Nephron (organoid): Measurements from ENCODE around the gene SORCS2.

Source experiments
- H3K27ac Mint-ChIP-seq, 3 experiments: 2 replicates each; pipeline ENCODE4 v1.8.0; 2020; ENCODE audit warnings: mixed read lengths in 3 of 3, mild to moderate bottlenecking in 2 of 3, moderate library complexity in 1 of 3
- H3K27me3 Mint-ChIP-seq: 2 replicates; pipeline ENCODE4 v1.8.0; 2021; ENCODE audit warnings: low read depth, mild to moderate bottlenecking, moderate library complexity, mixed read lengths
- H3K36me3 Mint-ChIP-seq: 2 replicates; pipeline ENCODE4 v1.8.0; 2020; ENCODE audit warnings: low read depth, mixed read lengths
- H3K4me1 Mint-ChIP-seq: 2 replicates; pipeline ENCODE4 v1.8.0; 2020; ENCODE audit warnings: mixed read lengths
- H3K4me3 Mint-ChIP-seq, 3 experiments: 2 replicates each; pipeline ENCODE4 v1.8.0; 2020; ENCODE audit warnings: mild to moderate bottlenecking in 3 of 3, mixed read lengths in 3 of 3, moderate library complexity in 2 of 3
- H3K9me3 Mint-ChIP-seq: 2 replicates; pipeline ENCODE4 v1.8.0; 2020; ENCODE audit warnings: mixed read lengths
- TF ChIP-seq, protein P1 (sequence below), 3 experiments: fragments of 200-600 bp; sonication (generic); IDR thresholded peaks; one replicate each; pipeline ENCODE4 v1.5.0; 2021; ENCODE audit warnings: antibody characterized with exemption in 3 of 3; ENCODE audit not compliant: unreplicated experiment in 3 of 3

Gene SORCS2

DNA sequence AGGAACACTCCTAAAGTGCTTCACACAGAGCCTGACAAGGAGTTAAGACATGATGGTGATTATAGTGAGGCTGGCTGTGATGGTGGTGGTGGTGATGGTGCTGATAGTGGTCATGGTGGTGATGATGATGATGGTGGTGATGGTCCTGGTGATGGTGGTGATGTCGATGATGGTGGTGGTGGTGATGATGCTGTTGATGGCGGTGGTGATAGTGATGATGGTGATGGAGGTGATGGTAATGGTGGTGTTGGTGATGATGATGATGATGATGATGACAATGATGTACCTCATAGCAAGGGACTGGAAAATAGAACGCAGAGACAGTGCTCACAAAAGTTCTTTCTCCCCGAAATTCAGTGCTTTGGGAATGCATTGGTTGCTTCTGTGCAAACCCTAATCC is 276.7 kb downstream of the SORCS2 start:
- Mint-ChIP-seq H3K27me3 (peaks cover 11% of the 10 kb centered on the region), H3K4me1 (peaks cover 26% of the 10 kb centered on the region), H3K4me3 (no peak overlapping the region), H3K36me3 (no peaks in the 10 kb centered on the region), H3K9me3 (no peaks in the 10 kb centered on the region), H3K27ac (no peak overlapping the region)
- TF ChIP-seq, protein P1, sequence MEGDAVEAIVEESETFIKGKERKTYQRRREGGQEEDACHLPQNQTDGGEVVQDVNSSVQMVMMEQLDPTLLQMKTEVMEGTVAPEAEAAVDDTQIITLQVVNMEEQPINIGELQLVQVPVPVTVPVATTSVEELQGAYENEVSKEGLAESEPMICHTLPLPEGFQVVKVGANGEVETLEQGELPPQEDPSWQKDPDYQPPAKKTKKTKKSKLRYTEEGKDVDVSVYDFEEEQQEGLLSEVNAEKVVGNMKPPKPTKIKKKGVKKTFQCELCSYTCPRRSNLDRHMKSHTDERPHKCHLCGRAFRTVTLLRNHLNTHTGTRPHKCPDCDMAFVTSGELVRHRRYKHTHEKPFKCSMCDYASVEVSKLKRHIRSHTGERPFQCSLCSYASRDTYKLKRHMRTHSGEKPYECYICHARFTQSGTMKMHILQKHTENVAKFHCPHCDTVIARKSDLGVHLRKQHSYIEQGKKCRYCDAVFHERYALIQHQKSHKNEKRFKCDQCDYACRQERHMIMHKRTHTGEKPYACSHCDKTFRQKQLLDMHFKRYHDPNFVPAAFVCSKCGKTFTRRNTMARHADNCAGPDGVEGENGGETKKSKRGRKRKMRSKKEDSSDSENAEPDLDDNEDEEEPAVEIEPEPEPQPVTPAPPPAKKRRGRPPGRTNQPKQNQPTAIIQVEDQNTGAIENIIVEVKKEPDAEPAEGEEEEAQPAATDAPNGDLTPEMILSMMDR (IDR thresholded peaks at IDR 0.05; ENCODE audit: unreplicated experiment in 3 of 3), result no peak

DNA sequence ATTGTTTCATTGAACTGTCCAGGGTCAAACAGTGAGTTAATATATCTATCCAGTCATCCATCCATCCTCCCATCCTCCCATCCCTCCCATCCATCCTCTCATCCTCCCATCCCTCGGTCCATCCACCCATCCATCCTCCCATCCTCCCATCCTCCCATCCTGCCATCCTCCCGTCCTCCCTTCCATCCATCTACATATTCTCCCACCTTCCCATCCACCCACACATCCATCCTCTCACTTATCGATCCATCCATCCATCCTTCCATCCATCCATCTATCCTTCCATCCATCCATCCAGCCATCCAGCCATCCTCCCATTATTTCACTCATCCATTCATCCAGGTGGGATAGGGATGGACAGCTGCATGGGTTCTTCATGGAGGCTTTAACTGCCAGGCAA is 277.8 kb downstream of the SORCS2 start:
- TF ChIP-seq, protein P1 (IDR thresholded peaks at IDR 0.05; ENCODE audit: unreplicated experiment in 3 of 3), result no peak
- Mint-ChIP-seq H3K4me3 (no peak overlapping the region), H3K9me3 (no peaks in the 10 kb centered on the region), H3K27me3 (peaks cover 11% of the 10 kb centered on the region), H3K36me3 (no peaks in the 10 kb centered on the region), H3K4me1 (peaks cover 21% of the 10 kb centered on the region), H3K27ac (no peak overlapping the region)

DNA sequence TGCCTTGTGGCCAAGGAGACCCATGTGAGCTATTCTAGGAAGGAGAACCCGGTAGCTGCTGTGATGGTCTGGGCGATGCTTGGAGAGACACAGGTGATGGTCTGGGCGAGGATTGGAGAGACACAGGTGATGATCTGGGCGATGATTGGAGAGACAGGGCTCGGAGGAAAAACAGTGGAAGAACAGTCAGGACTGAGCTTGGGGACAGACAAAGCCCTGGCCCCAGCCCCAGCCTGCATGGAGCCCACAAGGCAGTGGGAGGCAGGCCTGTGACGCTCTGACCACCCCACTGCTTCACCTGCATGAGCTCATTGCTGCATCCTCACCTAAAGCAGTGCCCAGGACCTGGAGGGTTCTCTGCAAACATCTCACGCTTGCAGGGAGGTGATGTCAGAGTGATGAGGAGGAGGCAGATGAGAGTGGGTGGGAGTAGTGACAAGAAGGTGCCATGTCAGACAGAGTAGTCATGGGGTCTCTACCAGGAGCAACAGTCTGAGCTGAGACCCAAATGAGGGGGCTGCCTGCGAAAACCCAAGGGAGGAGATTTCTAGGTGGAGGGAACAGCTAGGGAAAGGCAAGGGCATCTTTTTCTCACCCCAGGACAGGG is 278.3 kb downstream of the SORCS2 start:
- Mint-ChIP-seq H3K27ac (no peak overlapping the region), H3K27me3 (peaks cover 11% of the 10 kb centered on the region), H3K36me3 (no peaks in the 10 kb centered on the region), H3K4me3 (no peak overlapping the region), H3K9me3 (no peaks in the 10 kb centered on the region), H3K4me1 (peaks cover 21% of the 10 kb centered on the region)
- TF ChIP-seq, protein P1 (IDR thresholded peaks at IDR 0.05; ENCODE audit: unreplicated experiment in 3 of 3), result no peak

DNA sequence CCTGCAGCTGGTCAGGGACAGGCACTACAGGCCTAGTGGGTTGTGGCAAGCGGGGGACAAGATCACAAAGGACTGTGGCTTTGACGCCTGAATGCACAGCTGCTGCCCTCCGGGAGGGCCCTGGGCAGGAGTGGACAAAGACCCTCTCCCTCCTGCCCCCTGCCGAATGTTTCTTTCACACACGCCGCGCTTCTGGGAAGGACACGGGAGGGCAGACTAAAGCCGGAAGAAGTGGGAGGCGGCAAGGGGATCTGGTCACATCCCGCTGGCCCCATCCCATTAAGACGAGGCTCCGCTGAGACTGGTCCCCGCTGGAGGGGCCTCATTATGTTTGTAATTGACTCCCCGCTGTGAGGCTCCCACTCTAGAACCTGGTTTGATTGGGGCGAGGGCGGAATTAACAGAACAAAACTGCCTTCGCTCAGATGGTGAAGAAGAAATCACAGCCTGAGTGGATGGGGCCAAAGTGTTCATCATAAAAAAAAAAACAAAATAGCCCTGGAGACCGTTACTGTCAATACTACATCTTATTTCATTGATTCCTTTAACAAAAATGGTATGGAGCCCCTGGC is 280.2 kb downstream of the SORCS2 start:
- H3K27ac Mint-ChIP-seq, result peak overlapping the region in 1 of 3 experiments; percentile 42
- H3K27me3 Mint-ChIP-seq, result peaks cover 15% of the 10 kb centered on the region
- H3K36me3 Mint-ChIP-seq, result no peaks in the 10 kb centered on the region
- H3K9me3 Mint-ChIP-seq, result no peaks in the 10 kb centered on the region
- H3K4me3 Mint-ChIP-seq, result no peak overlapping the region
- TF ChIP-seq, protein P1 (IDR thresholded peaks at IDR 0.05; ENCODE audit: unreplicated experiment in 3 of 3), result peak in 2 of 3 experiments; percentile 19 to 31
- H3K4me1 Mint-ChIP-seq, result peaks cover 27% of the 10 kb centered on the region

DNA sequence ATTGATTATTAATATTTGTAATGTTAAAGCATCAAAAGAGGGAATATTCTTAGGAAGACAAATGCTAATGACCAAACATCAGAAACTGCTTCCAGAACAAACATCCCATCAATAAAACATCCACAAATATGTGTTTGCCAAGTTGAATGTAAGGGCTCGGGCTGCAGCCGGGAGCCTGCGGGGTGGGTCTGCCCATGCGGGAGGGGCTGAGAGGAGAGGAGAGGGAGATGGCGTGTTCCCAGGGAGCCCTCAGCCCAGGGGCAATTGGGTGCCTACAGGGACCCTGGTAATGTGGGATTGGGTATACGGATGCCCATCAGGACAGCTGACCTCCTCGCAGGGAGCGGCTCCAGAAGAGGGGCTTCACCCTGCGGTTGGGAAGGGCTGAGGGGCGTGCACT is 280.7 kb downstream of the SORCS2 start:
- H3K36me3 Mint-ChIP-seq, result no peaks in the 10 kb centered on the region
- TF ChIP-seq, protein P1 (IDR thresholded peaks at IDR 0.05; ENCODE audit: unreplicated experiment in 3 of 3), result no peak
- no peaks in the 10 kb centered on the region for H3K9me3 Mint-ChIP-seq
- H3K4me1 Mint-ChIP-seq, result peaks cover 27% of the 10 kb centered on the region
- H3K27me3 Mint-ChIP-seq, result peaks cover 15% of the 10 kb centered on the region
- H3K27ac Mint-ChIP-seq, result no peak overlapping the region
- H3K4me3 Mint-ChIP-seq, result no peak overlapping the region

DNA sequence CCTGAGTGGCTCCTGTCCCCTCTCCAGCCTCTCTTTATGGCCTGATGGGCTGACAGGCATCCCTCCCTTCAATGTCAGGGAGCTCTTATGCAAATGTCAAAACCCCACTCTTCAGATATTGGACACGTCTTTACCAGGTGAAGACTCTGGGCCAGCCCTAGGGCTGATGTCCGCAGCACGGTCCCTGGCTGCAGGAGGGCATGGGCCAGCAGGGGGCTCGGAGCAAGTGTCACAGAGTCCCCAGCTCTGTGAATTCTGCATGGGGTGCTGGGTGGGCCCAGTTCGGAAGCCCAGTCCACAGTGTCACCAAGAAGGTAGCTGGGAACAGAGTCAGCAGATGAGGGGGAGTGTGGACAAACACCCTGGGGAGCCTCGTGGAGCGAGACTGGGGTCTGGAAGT is 282.0 kb downstream of the SORCS2 start:
- no peak overlapping the region for H3K27ac Mint-ChIP-seq
- no peak overlapping the region for H3K4me3 Mint-ChIP-seq
- H3K36me3 Mint-ChIP-seq, result no peaks in the 10 kb centered on the region
- H3K9me3 Mint-ChIP-seq, result no peaks in the 10 kb centered on the region
- peaks cover 27% of the 10 kb centered on the region for H3K4me1 Mint-ChIP-seq
- peaks cover 18% of the 10 kb centered on the region for H3K27me3 Mint-ChIP-seq
- TF ChIP-seq, protein P1 (IDR thresholded peaks at IDR 0.05; ENCODE audit: unreplicated experiment in 3 of 3), result no peak
